H1 (cell line): ENCODE measurements around the gene MAP4. TPM values are rescaled to one million over a fixed set of nuclear protein-coding genes. Genes with fewer than 3 reads are reported as not detected.

Source experiments
- CTCF ChIA-PET: fragments of 300-600 bp; sonication (Branson Sonifier 250); formaldehyde crosslinking; loops from one replicate; lab custom pipeline; 2021; ENCODE audit not compliant: partially characterized antibody; lab: Charles Lee
- POLR2A ChIA-PET: fragments of 300-600 bp; sonication (Branson Sonifier 250); formaldehyde crosslinking; loops from one replicate; lab custom pipeline; 2021; ENCODE audit warnings: inconsistent platforms; ENCODE audit not compliant: partially characterized antibody; lab: Charles Lee
- DNase-seq, 2 experiments: peaks; one replicate each; pipeline versions ENCODE4 v3.0.0 to v3.0.0-alpha.2; 2010 to 2022; ENCODE audit warnings: low spot score in 2 of 2, low read depth in 1 of 2, mixed read lengths in 1 of 2
- FAIRE-seq: peaks from 2 replicates; lab custom pipeline; 2011; peaks lifted over from hg19 to GRCh38; lab: Jason Lieb, UNC
- H2AFZ ChIP-seq: 2 replicates; pipeline ENCODE4 v1.8.1; 2012; ENCODE audit warnings: low read length, inconsistent platforms
- H2AK5ac ChIP-seq: 2 replicates; pipeline ENCODE4 v1.6.1; 2013; ENCODE audit warnings: low read depth, low read length
- H2BK120ac ChIP-seq: replicated peaks from 2 replicates; pipeline ENCODE3; 2013; ENCODE audit warnings: low read depth, low read length, inconsistent platforms
- H2BK12ac ChIP-seq: 2 replicates; pipeline ENCODE4 v1.6.1; 2013; ENCODE audit warnings: low read depth, low read length
- H2BK15ac ChIP-seq: 2 replicates; pipeline ENCODE4 v1.6.1; 2013; ENCODE audit warnings: low read length
- H2BK20ac ChIP-seq: 2 replicates; pipeline ENCODE4 v1.6.1; 2013; ENCODE audit warnings: low read length
- H2BK5ac ChIP-seq: 2 replicates; pipeline ENCODE4 v1.6.1; 2013; ENCODE audit warnings: low read depth, low read length
- H3K14ac ChIP-seq: 2 replicates; pipeline ENCODE4 v1.6.1; 2013; ENCODE audit warnings: inconsistent platforms; ENCODE audit not compliant: insufficient read length
- H3K18ac ChIP-seq: 2 replicates; pipeline ENCODE4 v1.6.1; 2013; ENCODE audit warnings: low read length; ENCODE audit errors: extremely low read depth
- H3K23ac ChIP-seq: 2 replicates; pipeline ENCODE4 v1.6.1; 2013; ENCODE audit warnings: inconsistent platforms; ENCODE audit not compliant: insufficient read length
- H3K23me2 ChIP-seq: 2 replicates; pipeline ENCODE4 v1.6.1; 2013; ENCODE audit warnings: low read depth, low read length
- H3K27ac ChIP-seq: 2 replicates; pipeline ENCODE4 v1.6.1; 2011; ENCODE audit warnings: low read depth, low read length, inconsistent platforms
- H3K27me3 ChIP-seq, 4 experiments: replicated peaks in 1 of 4; 1 replicate in 1 of 4; 2 replicates in 3 of 4; pipeline versions ENCODE4 v1.6.1 to v1.8.1; 2011 to 2013; ENCODE audit warnings: low read length in 3 of 4, mild to moderate bottlenecking in 3 of 4, inconsistent platforms in 2 of 4, mixed read lengths in 2 of 4, moderate library complexity in 1 of 4; ENCODE audit not compliant: control insufficient read depth in 3 of 4, insufficient read depth in 3 of 4; ENCODE audit errors: extremely low read depth in 1 of 4
- H3K36me3 ChIP-seq, 4 experiments: 2 replicates each; pipeline versions ENCODE4 v1.6.1 to v1.8.1; 2011 to 2013; ENCODE audit warnings: mild to moderate bottlenecking in 4 of 4, low read length in 3 of 4, moderate library complexity in 2 of 4, control low read depth in 1 of 4, inconsistent platforms in 1 of 4; ENCODE audit not compliant: insufficient read depth in 4 of 4, control insufficient read depth in 2 of 4
- H3K4ac ChIP-seq: replicated peaks from 2 replicates; pipeline ENCODE3; 2013; ENCODE audit warnings: low read length, low read depth, mixed read lengths, inconsistent platforms; ENCODE audit not compliant: insufficient read length
- H3K4me1 ChIP-seq, 4 experiments: replicated peaks in 1 of 4; 1 replicate in 1 of 4; 2 replicates in 3 of 4; pipeline versions ENCODE4 v1.6.1 to v1.8.1; 2011 to 2013; ENCODE audit warnings: low read length in 3 of 4, inconsistent platforms in 2 of 4, mixed read lengths in 1 of 4; ENCODE audit not compliant: insufficient read depth in 4 of 4, control insufficient read depth in 3 of 4
- H3K4me2 ChIP-seq, 2 experiments: 2 replicates each; pipeline versions ENCODE4 v1.6.1 to v1.8.1; 2011 to 2013; ENCODE audit warnings: low read depth in 2 of 2, low read length in 2 of 2, control low read depth in 1 of 2, inconsistent platforms in 1 of 2, mild to moderate bottlenecking in 1 of 2; ENCODE audit not compliant: insufficient read depth in 1 of 2
- H3K4me3 ChIP-seq, 4 experiments: fragments of 200-600, 300-600 bp in 1 of 4; sonication (generic), shearing (Covaris generic), sonication (Bioruptor Twin) in 1 of 4; 2 replicates each; pipeline versions ENCODE4 v1.5.1 to v1.8.1; 2011 to 2016; ENCODE audit warnings: low read length in 4 of 4, low read depth in 3 of 4, control low read depth in 2 of 4, inconsistent platforms in 2 of 4, mild to moderate bottlenecking in 2 of 4, mixed read lengths in 1 of 4, moderate library complexity in 1 of 4; ENCODE audit not compliant: insufficient read depth in 2 of 4; ENCODE audit errors: extremely low read depth in 1 of 4
- H3K56ac ChIP-seq: replicated peaks from 2 replicates; pipeline ENCODE3; 2013; ENCODE audit warnings: low read depth, mild to moderate bottlenecking, mixed read lengths, low read length, inconsistent platforms; ENCODE audit not compliant: insufficient read length
- H3K79me1 ChIP-seq: 2 replicates; pipeline ENCODE4 v1.6.1; 2013; ENCODE audit warnings: low read depth, low read length, control low read depth
- H3K79me2 ChIP-seq, 2 experiments: 2 replicates each; pipeline versions ENCODE4 v1.6.1 to v1.8.1; 2012 to 2013; ENCODE audit warnings: low read length in 2 of 2, mild to moderate bottlenecking in 2 of 2, inconsistent platforms in 1 of 2; ENCODE audit not compliant: insufficient read depth in 2 of 2, control insufficient read depth in 1 of 2
- H3K9ac ChIP-seq, 4 experiments: replicated peaks in 1 of 4; 1 replicate in 1 of 4; 2 replicates in 3 of 4; pipeline versions ENCODE4 v1.6.1 to v1.8.1; 2011 to 2013; ENCODE audit warnings: low read depth in 3 of 4, low read length in 3 of 4, control low read depth in 2 of 4, mild to moderate bottlenecking in 2 of 4, moderate library complexity in 2 of 4, inconsistent platforms in 1 of 4; ENCODE audit errors: extremely low read depth in 1 of 4
- H3K9me3 ChIP-seq, 2 experiments: 2 replicates each; pipeline versions ENCODE4 v1.6.1 to v1.8.1; 2012 to 2013; ENCODE audit warnings: mild to moderate bottlenecking in 2 of 2, moderate library complexity in 2 of 2, control low read depth in 1 of 2, inconsistent platforms in 1 of 2, low read depth in 1 of 2, low read length in 1 of 2, mixed read lengths in 1 of 2; ENCODE audit not compliant: insufficient read depth in 2 of 2
- H4K20me1 ChIP-seq, 2 experiments: replicated peaks in 1 of 2; 2 replicates each; pipeline versions ENCODE3 to v1.8.1; 2011 to 2013; ENCODE audit warnings: inconsistent platforms in 2 of 2, low read length in 2 of 2, mild to moderate bottlenecking in 1 of 2; ENCODE audit not compliant: insufficient read depth in 2 of 2, control insufficient read depth in 1 of 2
- H4K5ac ChIP-seq: 2 replicates; pipeline ENCODE4 v1.6.1; 2013; ENCODE audit warnings: low read length, low read depth, mixed read lengths, inconsistent platforms; ENCODE audit not compliant: insufficient read length
- H4K8ac ChIP-seq: 2 replicates; pipeline ENCODE4 v1.8.0; 2013; ENCODE audit warnings: mild to moderate bottlenecking, moderate library complexity, low read length, inconsistent platforms; ENCODE audit not compliant: insufficient read depth; ENCODE audit errors: extremely low read depth
- H4K91ac ChIP-seq: replicated peaks from 2 replicates; pipeline ENCODE3; 2013; ENCODE audit warnings: low read length, mixed read lengths, inconsistent platforms; ENCODE audit not compliant: insufficient read length
- SIX5 ChIP-seq: IDR thresholded peaks from 2 replicates; pipeline ENCODE4 v1.6.1; 2011; ENCODE audit warnings: mild to moderate bottlenecking, low read depth, low read length
- ZNF274 ChIP-seq: IDR thresholded peaks from 2 replicates; pipeline ENCODE4 v1.7.0; 2012; ENCODE audit warnings: low read length, borderline replicate concordance; ENCODE audit errors: extremely low read depth
- WGBS, 2 experiments: shearing (Covaris generic) in 1 of 2; methylation state at CpG; one replicate each; pipeline versions ENCODE4 v1.1.6 to v1.1.7; 2013 to 2015; ENCODE audit warnings: low lambda C conversion rate in 2 of 2, mixed read lengths in 2 of 2, inconsistent platforms in 1 of 2, low coverage in 1 of 2, missing lambda C conversion rate in 1 of 2; ENCODE audit not compliant: insufficient replicate concordance in 2 of 2, insufficient coverage in 1 of 2, insufficient read length in 1 of 2; ENCODE audit errors: extremely low coverage in 1 of 2, missing lambda C conversion rate in 1 of 2; 5-methylcytosine and 5-hydroxymethylcytosine counted together
- polyA plus RNA-seq, 7 experiments: library from polyadenylated mRNA; depleted of rRNA in 3 of 7; stranded (reverse) in 5 of 7; unstranded in 2 of 7; fragments of >200 nt in 5 of 7; fragments of 200-250 nt in 2 of 7; gene quantifications; 1 replicate in 5 of 7; 2 replicates in 1 of 7; 4 replicates in 1 of 7; pipeline versions ENCODE4 v1.2.1 to v1.2.3, GENCODE V29; 2011 to 2013; ENCODE audit warnings: missing spikeins in 2 of 7, mixed read lengths in 2 of 7
- total RNA-seq: library from RNA; stranded (reverse); fragmentation: NEBNext Ultra II Directional; extraction: Animal tissue kit (Norgen Biotek cat#: 25700); gene quantifications from 2 replicates; pipeline ENCODE4 v1.2.1, GENCODE V29; 2021

The MAP4 gene
- total and polyA plus RNA-seq, 2 of the 8 experiments (the other 6 are each of a cell fraction or from before 2014, with no cell fraction given): 67.0 to 179 TPM

DNA sequence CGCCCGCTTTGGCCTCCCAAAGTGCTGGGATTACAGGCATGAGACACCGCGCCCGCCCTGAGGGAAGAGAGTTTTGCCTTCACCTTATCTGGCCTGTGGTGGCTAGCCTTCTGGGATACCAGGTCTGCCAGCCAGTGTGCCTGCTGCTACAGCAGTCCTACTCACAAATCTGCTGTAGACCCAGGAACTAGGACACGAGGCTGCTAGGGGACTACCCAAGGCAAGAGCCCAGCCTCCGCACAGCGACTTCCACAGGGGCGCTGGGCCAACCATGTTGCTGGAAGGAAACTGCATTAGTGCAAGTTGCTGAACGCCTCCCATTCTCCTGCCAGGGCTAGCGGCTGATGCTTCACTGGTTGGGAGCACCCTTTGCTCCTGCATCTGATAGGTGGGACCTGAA, 159.5 kb downstream of the MAP4 start:
- Histone ChIP-seq H2BK12ac (no peak overlapping the region), H4K20me1 (peaks cover 2 to 10% of the 10 kb centered on the region in 2 experiments), H3K23me2 (no peaks in the 10 kb centered on the region; the same call in 1 of the 2 replicates), H2AFZ (no peak overlapping the region), H2BK20ac (no peak overlapping the region), H3K4ac (no peak overlapping the region), H2BK15ac (no peak overlapping the region), H3K18ac (no peak overlapping the region), H3K36me3 (peaks cover 12 to 34% (median 24%) of the 10 kb centered on the region in 4 experiments; a peak in 6 of 8 replicates), H3K79me2 (no peaks in the 10 kb centered on the region), H3K56ac (no peak overlapping the region), H2BK120ac (no peak overlapping the region), H3K14ac (no peak overlapping the region), H3K27ac (no peak overlapping the region), H4K91ac (no peak overlapping the region), H3K4me1 (no peaks in the 10 kb centered on the region), H2BK5ac (no peak overlapping the region), H3K9ac (no peak overlapping the region), H3K23ac (no peak overlapping the region), H4K8ac (no peak overlapping the region), H4K5ac (no peak overlapping the region), H3K9me3 (no peaks in the 10 kb centered on the region), H2AK5ac (no peak overlapping the region), H3K79me1 (no peaks in the 10 kb centered on the region), H3K4me2 (no peak overlapping the region), H3K27me3 (no peaks in the 10 kb centered on the region), H3K4me3 (no peak overlapping the region)
- ChIA-PET POLR2A (interaction anchor here (0.6 to 1.4 kb wide), 3 partner anchors 10 to 212 kb away, joined by 3 to 4 read pairs (median 3); no protein-coding TSS in a partner anchor), CTCF (interaction anchor here (0.9 to 5.0 kb wide), 6 partner anchors 9 to 295 kb away, joined by 3 to 38 read pairs (median 6); no protein-coding TSS in a partner anchor)
- DNase-seq (no peak), FAIRE-seq (no peak)
- TF ChIP-seq SIX5 (no peak), ZNF274 (no peak)
- WGBS, 2 experiments: 96% methylated on average over 11 of the region's 11 CpGs; no CpG with 5 or more reads in 1 of the 2 experiments
